ENCODE data around the gene P4HA1. TPM values are rescaled to one million over a fixed set of nuclear protein-coding genes. Genes with fewer than 3 reads are reported as not detected.

P4HA1 gene
- total RNA-seq, 1 experiment from 2014 or later = 46.5 TPM

DNA sequence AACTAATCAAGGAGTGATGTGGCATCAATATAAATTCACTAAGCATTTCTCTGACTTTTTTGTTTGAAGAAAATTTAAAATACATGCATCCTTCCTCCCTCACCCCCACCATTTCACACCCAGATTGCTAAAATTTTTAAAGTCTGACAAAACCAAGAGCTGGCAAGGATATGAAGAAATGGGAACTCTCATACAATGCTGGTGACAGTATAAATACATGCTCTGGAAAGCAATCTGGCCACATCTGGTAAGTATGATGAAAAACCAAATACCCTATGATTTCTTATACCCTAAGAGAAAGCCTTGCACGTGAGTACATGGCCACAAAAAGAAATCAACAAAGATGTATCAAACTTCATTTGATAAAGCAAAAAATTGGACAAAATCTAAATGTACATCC, 31.2 kb downstream of the P4HA1 start:
- Histone ChIP-seq H3K4me1 (no peaks in the 10 kb centered on the region), H3K36me3 (ENCODE audit: control insufficient read depth, insufficient read depth, low read length) (peaks cover 3% of the 10 kb centered on the region), H3K4me3 (ENCODE audit: low read depth, low read length) (no peak overlapping the region), H3K9me3 (no peaks in the 10 kb centered on the region), H3K27me3 (replicated peaks; ENCODE audit: control insufficient read depth, insufficient read depth, low read length) (no peaks in the 10 kb centered on the region)
- H3K4me1 Mint-ChIP-seq (ENCODE audit: low read depth, unreplicated experiment) = no peaks in the 10 kb centered on the region
- peaks cover 9% of the 10 kb centered on the region for H3K36me3 Mint-ChIP-seq (ENCODE audit: insufficient read depth, unreplicated experiment)
- H3K9me3 Mint-ChIP-seq (ENCODE audit: unreplicated experiment) = no peaks in the 10 kb centered on the region
- no peaks in the 10 kb centered on the region for H3K27me3 Mint-ChIP-seq (ENCODE audit: insufficient read depth, unreplicated experiment)
- DNase-seq = no peak
- ChIA-PET POLR2A (no interaction called here), CTCF (no interaction called here)
- intact Hi-C loops (cut with micrococcal nuclease; ENCODE audit: unreplicated experiment) = loop anchor here (10.0 kb wide), 1 partner anchor 151 kb away; no protein-coding TSS in a partner anchor
- no peak overlapping the region for H3K4me3 Mint-ChIP-seq (ENCODE audit: unreplicated experiment)
- TF ChIP-seq, protein P1, sequence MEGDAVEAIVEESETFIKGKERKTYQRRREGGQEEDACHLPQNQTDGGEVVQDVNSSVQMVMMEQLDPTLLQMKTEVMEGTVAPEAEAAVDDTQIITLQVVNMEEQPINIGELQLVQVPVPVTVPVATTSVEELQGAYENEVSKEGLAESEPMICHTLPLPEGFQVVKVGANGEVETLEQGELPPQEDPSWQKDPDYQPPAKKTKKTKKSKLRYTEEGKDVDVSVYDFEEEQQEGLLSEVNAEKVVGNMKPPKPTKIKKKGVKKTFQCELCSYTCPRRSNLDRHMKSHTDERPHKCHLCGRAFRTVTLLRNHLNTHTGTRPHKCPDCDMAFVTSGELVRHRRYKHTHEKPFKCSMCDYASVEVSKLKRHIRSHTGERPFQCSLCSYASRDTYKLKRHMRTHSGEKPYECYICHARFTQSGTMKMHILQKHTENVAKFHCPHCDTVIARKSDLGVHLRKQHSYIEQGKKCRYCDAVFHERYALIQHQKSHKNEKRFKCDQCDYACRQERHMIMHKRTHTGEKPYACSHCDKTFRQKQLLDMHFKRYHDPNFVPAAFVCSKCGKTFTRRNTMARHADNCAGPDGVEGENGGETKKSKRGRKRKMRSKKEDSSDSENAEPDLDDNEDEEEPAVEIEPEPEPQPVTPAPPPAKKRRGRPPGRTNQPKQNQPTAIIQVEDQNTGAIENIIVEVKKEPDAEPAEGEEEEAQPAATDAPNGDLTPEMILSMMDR (IDR thresholded peaks at IDR 0.05; ENCODE audit: insufficient read depth in 1 of 2, low read depth in 1 of 2, low read length in 1 of 2, severe bottlenecking in 1 of 2, unreplicated experiment in 1 of 2) = no peak
- H3K27ac Mint-ChIP-seq (ENCODE audit: unreplicated experiment) = no peak overlapping the region
- BruUV-seq (replicated peaks) = no TSS peak

DNA sequence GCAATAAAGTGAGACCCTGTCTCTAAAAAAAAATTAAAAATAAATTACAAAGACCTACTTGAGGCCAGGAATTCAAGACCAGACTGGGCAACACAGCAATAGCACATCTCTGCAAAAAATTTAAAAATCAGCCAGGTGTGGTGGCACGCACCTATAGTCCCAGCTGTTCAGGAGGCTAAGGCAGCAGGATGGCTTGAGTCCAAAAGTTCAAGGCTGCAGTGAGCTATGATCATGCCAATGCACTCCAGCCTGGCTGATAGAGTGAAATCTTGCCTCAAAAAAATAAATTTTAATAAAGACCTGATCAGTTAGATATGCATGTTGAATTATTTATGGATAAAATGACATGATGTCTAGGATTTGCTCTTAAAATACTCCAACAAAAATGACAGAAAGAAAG, 34.9 kb downstream of the P4HA1 start:
- ChIA-PET CTCF (interaction anchor here (0.6 to 1.0 kb wide), 10 partner anchors 22 to 715 kb away, joined by 3 to 7 read pairs (median 3); partner anchors contain the start of gene PLA2G12B), POLR2A (interaction anchor here (0.7 kb wide), 1 partner anchor 29 kb away, joined by 4 read pairs; no protein-coding TSS in a partner anchor)
- Mint-ChIP-seq H3K27ac (ENCODE audit: unreplicated experiment) (no peak overlapping the region), H3K36me3 (ENCODE audit: insufficient read depth, unreplicated experiment) (peaks cover 27% of the 10 kb centered on the region), H3K4me1 (ENCODE audit: low read depth, unreplicated experiment) (no peaks in the 10 kb centered on the region), H3K4me3 (ENCODE audit: unreplicated experiment) (no peak overlapping the region), H3K9me3 (ENCODE audit: unreplicated experiment) (no peaks in the 10 kb centered on the region), H3K27me3 (ENCODE audit: insufficient read depth, unreplicated experiment) (no peaks in the 10 kb centered on the region)
- intact Hi-C loops (cut with micrococcal nuclease; ENCODE audit: unreplicated experiment) = loop anchor here (1.0 to 10.0 kb wide), 5 partner anchors 147 to 697 kb away; no protein-coding TSS in a partner anchor
- TF ChIP-seq, protein P1 (IDR thresholded peaks at IDR 0.05; ENCODE audit: insufficient read depth in 1 of 2, low read depth in 1 of 2, low read length in 1 of 2, severe bottlenecking in 1 of 2, unreplicated experiment in 1 of 2) = no peak
- Histone ChIP-seq H3K4me1 (no peaks in the 10 kb centered on the region), H3K4me3 (ENCODE audit: low read depth, low read length) (no peak overlapping the region), H3K9me3 (no peaks in the 10 kb centered on the region), H3K36me3 (ENCODE audit: control insufficient read depth, insufficient read depth, low read length) (peaks cover 5% of the 10 kb centered on the region), H3K27me3 (replicated peaks; ENCODE audit: control insufficient read depth, insufficient read depth, low read length) (no peaks in the 10 kb centered on the region)
- DNase-seq = no peak
- no TSS peak for BruUV-seq (replicated peaks)

DNA sequence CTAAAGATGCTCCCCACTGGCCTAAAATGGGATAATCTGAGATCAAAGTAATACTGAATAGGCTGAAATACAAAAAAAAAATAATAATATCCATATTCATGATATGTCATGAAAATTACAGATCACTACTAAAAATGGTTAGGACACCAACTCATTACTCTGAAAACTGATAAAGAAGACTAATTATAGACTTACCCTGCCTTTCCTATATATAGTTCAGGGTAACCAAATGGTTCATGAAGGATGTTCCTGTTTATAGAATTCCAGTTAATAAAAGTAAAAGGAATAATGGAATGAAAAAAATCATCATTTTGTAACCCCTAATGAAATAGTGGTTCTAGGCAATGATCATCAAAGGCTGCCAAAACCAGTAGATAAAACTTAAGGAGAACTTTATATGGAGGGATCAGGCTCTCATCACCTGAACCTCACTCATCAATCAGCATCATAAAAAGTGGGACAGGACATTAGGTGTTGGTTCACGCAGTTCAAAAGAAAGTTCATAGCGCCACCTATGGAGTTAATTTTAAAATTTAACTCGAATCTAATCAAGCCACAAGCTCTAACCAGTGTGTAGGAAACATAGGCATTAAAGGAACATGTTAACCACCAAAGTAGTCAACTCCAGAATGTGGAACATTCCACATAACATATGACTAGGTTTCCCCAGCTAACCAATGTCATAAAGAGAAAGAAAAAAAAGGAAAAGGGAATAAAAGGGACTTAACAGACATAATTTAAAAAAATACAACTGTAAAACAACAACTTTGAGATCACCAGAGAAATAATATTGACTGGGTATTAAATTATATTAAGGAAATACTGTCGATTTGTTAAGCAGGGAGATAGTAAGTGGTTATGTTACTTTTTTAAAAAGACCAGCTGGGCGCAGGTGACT, 35.7 kb downstream of the P4HA1 start:
- H3K4me1 Mint-ChIP-seq (ENCODE audit: low read depth, unreplicated experiment) = no peaks in the 10 kb centered on the region
- no peaks in the 10 kb centered on the region for H3K9me3 Mint-ChIP-seq (ENCODE audit: unreplicated experiment)
- Histone ChIP-seq H3K36me3 (ENCODE audit: control insufficient read depth, insufficient read depth, low read length) (peaks cover 4% of the 10 kb centered on the region; the same call in 1 of the 2 replicates), H3K4me3 (ENCODE audit: low read depth, low read length) (no peak overlapping the region), H3K27me3 (replicated peaks; ENCODE audit: control insufficient read depth, insufficient read depth, low read length) (no peaks in the 10 kb centered on the region), H3K4me1 (no peaks in the 10 kb centered on the region), H3K9me3 (no peaks in the 10 kb centered on the region)
- TF ChIP-seq, protein P1 (IDR thresholded peaks at IDR 0.05; ENCODE audit: insufficient read depth in 1 of 2, low read depth in 1 of 2, low read length in 1 of 2, severe bottlenecking in 1 of 2, unreplicated experiment in 1 of 2) = peak; percentile 38 to 71
- no peaks in the 10 kb centered on the region for H3K27me3 Mint-ChIP-seq (ENCODE audit: insufficient read depth, unreplicated experiment)
- peaks cover 30% of the 10 kb centered on the region for H3K36me3 Mint-ChIP-seq (ENCODE audit: insufficient read depth, unreplicated experiment)
- H3K27ac Mint-ChIP-seq (ENCODE audit: unreplicated experiment) = no peak overlapping the region
- intact Hi-C loops (cut with micrococcal nuclease; ENCODE audit: unreplicated experiment) = loop anchor here (1.0 to 10.0 kb wide), 5 partner anchors 146 to 696 kb away; no protein-coding TSS in a partner anchor
- DNase-seq = peak in 1 of 2 experiments; percentile 60
- BruUV-seq (replicated peaks) = no TSS peak
- POLR2A ChIA-PET = no interaction called here
- CTCF ChIA-PET = interaction anchor here (0.6 to 1.0 kb wide), 10 partner anchors 21 to 714 kb away, joined by 3 to 7 read pairs (median 3); partner anchors contain the start of gene PLA2G12B
- no peak overlapping the region for H3K4me3 Mint-ChIP-seq (ENCODE audit: unreplicated experiment)

Measured in Caco-2 (cell line).